Esophagus muscularis mucosa (tissue), 4 donors: ENCODE results near the gene ACBD7. TPM values are rescaled to one million over a fixed set of nuclear protein-coding genes. Genes with fewer than 3 reads are reported as not detected.

Experiments used
- DNase-seq: peaks from one replicate; pipeline ENCODE4 v3.0.0-alpha.2; 2017; ENCODE audit errors: extremely low spot score
- H3K27ac ChIP-seq, 4 donors: fragments of 200-600 bp; sonication (generic); replicated peaks in 1 of 4; 1 replicate in 3 of 4; 2 replicates in 1 of 4; pipeline ENCODE4 v1.5.1; 2016 to 2019; ENCODE audit warnings: mild to moderate bottlenecking in 1 of 4
- H3K27me3 ChIP-seq, 4 donors: fragments of 200-600 bp; sonication (generic); one replicate each; pipeline versions ENCODE4 v1.5.1 to v1.6.0; 2016 to 2019
- H3K36me3 ChIP-seq, 4 donors: fragments of 200-600 bp; sonication (generic); one replicate each; pipeline ENCODE4 v1.5.1; 2016 to 2019
- H3K4me1 ChIP-seq, 4 donors: fragments of 200-600 bp; sonication (generic); one replicate each; pipeline ENCODE4 v1.5.1; 2016 to 2019
- H3K4me3 ChIP-seq, 4 donors: fragments of 200-600 bp; sonication (generic); 1 replicate in 2 of 4; 2 replicates in 2 of 4; pipeline ENCODE4 v1.5.1; 2016 to 2019; ENCODE audit warnings: mild to moderate bottlenecking in 4 of 4, moderate library complexity in 1 of 4
- H3K9me3 ChIP-seq, 4 donors: fragments of 200-600 bp; sonication (generic); 1 replicate in 3 of 4; 2 replicates in 1 of 4; pipeline ENCODE4 v1.5.1; 2016 to 2019
- CTCF ChIP-seq, 3 experiments: fragments of 200-600 bp in 2 of 3; fragments of 450-650 bp in 1 of 3; sonication (generic) in 2 of 3; IDR thresholded peaks; one replicate each; pipeline ENCODE4 v1.5.1; 2017 to 2019; ENCODE audit warnings: antibody characterized with exemption in 3 of 3, mild to moderate bottlenecking in 2 of 3, moderate library complexity in 1 of 3
- EP300 ChIP-seq: sonication (generic); formaldehyde crosslinking; IDR thresholded peaks from one replicate; pipeline ENCODE4 v1.6.1; 2017; ENCODE audit warnings: antibody characterized with exemption
- POLR2A ChIP-seq: fragments of 450-650 bp; IDR thresholded peaks from one replicate; pipeline ENCODE4 v1.6.1; 2017; ENCODE audit warnings: antibody characterized with exemption, moderate library complexity, mild to moderate bottlenecking, low read depth
- POLR2AphosphoS5 ChIP-seq, 2 donors: sonication (generic); formaldehyde crosslinking; IDR thresholded peaks; one replicate each; pipeline ENCODE4 v1.6.1; 2017; ENCODE audit warnings: antibody characterized with exemption in 2 of 2
- WGBS: methylation state at CpG from one replicate; pipeline ENCODE4 v1.1.5; 2018; 5-methylcytosine and 5-hydroxymethylcytosine counted together
- intact Hi-C: fragments of 100-400 bp; cut with DNase I; formaldehyde crosslinking; loops from one replicate; pipeline ENCODE4 v1.15.1; 2023
- total RNA-seq, 4 donors: library from RNA; depleted of rRNA; stranded (reverse); fragments of >200 nt; gene quantifications; one replicate each; pipeline versions ENCODE4 v1.1.0 to v1.2.1, GENCODE V29; 2016

Gene ACBD7
- total RNA-seq, 4 donors from 2014 or later = 0.63 to 2.2 TPM; not detected in 2

GRCh38 chr10:15084502-15084922 lies 4.1 kb downstream of the ACBD7 start:
- Histone ChIP-seq H3K9me3 (no peaks in the 10 kb centered on the region), H3K4me1 (peaks cover 3 to 24% (median 19%) of the 10 kb centered on the region in 4 donors), H3K4me3 (peak overlapping the region; percentile 49 to 54 (median 52)), H3K27ac (peak overlapping the region; percentile 21 to 58 (median 35)), H3K27me3 (no peaks in the 10 kb centered on the region), H3K36me3 (no peaks in the 10 kb centered on the region)
- intact Hi-C loops = no loop called here
- TF ChIP-seq POLR2AphosphoS5 (IDR thresholded peaks at IDR 0.05) (peak in 1 of 2 donors; percentile 47), CTCF (IDR thresholded peaks at IDR 0.05) (peak in 1 of 3 experiments; percentile 5), EP300 (no peak), POLR2A (no peak)
- DNase-seq = no peak
- 37% methylated on average over 7 of the region's 7 CpGs for WGBS

- H3K27ac ChIP-seq = peak overlapping the region; percentile 21 to 58 (median 35)
- WGBS = 79% methylated on average over 18 of the region's 18 CpGs
- intact Hi-C loops = no loop called here
These were observed 4.7 kb downstream of the ACBD7 start for GRCh38 chr10:15083674-15084501.

GRCh38 chr10:15075421-15075820 lies 13.2 kb downstream of the ACBD7 start:
- Histone ChIP-seq H3K27me3 (no peaks in the 10 kb centered on the region), H3K9me3 (no peaks in the 10 kb centered on the region), H3K36me3 (no peaks in the 10 kb centered on the region), H3K4me1 (no peaks in the 10 kb centered on the region), H3K4me3 (no peak overlapping the region), H3K27ac (no peak overlapping the region)
- WGBS = 94% methylated on average over 3 of the region's 3 CpGs
- no peak for TF ChIP-seq POLR2AphosphoS5 (IDR thresholded peaks at IDR 0.05)
- no peak for TF ChIP-seq CTCF (IDR thresholded peaks at IDR 0.05)
- TF ChIP-seq EP300 = no peak
- TF ChIP-seq POLR2A = no peak
- no peak for DNase-seq
- intact Hi-C loops = no loop called here

More at GRCh38 chr10:15083674-15084501, 4.7 kb downstream of the ACBD7 start:
- Histone ChIP-seq H3K4me1 (peaks cover 3 to 21% (median 16%) of the 10 kb centered on the region in 4 donors), H3K4me3 (peak overlapping the region; percentile 49 to 54 (median 52)), H3K9me3 (no peaks in the 10 kb centered on the region), H3K27me3 (no peaks in the 10 kb centered on the region), H3K36me3 (no peaks in the 10 kb centered on the region)
- no peak for TF ChIP-seq CTCF (IDR thresholded peaks at IDR 0.05)
- TF ChIP-seq POLR2AphosphoS5 (IDR thresholded peaks at IDR 0.05) = no peak
- no peak for TF ChIP-seq EP300
- TF ChIP-seq POLR2A = no peak
- DNase-seq = no peak

- 92% methylated on average over 5 of the region's 5 CpGs for WGBS
These were observed 16.2 kb downstream of the ACBD7 start for GRCh38 chr10:15072358-15072757.

More at GRCh38 chr10:15072358-15072757, 16.2 kb downstream of the ACBD7 start:
- no peaks in the 10 kb centered on the region for H3K4me1 ChIP-seq
- no peaks in the 10 kb centered on the region for H3K36me3 ChIP-seq
- no peaks in the 10 kb centered on the region for H3K27me3 ChIP-seq
- intact Hi-C loops = no loop called here
- TF ChIP-seq EP300 (no peak), CTCF (IDR thresholded peaks at IDR 0.05) (no peak)
- H3K27ac ChIP-seq = no peak overlapping the region
- H3K4me3 ChIP-seq = no peak overlapping the region
- no peaks in the 10 kb centered on the region for H3K9me3 ChIP-seq
- DNase-seq = no peak
